CD14-positive monocyte (primary cell): ENCODE measurements around the gene TRNT1. TPM values are rescaled to one million over a fixed set of nuclear protein-coding genes. Genes with fewer than 3 reads are reported as not detected.

Source experiments
- DNase-seq, 3 donors: peaks; one replicate each; pipeline ENCODE4 v3.0.0-alpha.2; 2011 to 2022
- H2AFZ ChIP-seq: 2 replicates; pipeline ENCODE4 v1.6.0; 2012; ENCODE audit warnings: mild to moderate bottlenecking, low read depth, low read length, inconsistent platforms; ENCODE audit not compliant: insufficient read depth, poor library complexity, severe bottlenecking
- H3K27ac ChIP-seq, 2 donors: 1 replicate in 1 of 2; 2 replicates in 1 of 2; pipeline ENCODE4 v1.5.1; 2012 to 2013; ENCODE audit warnings: low read length in 2 of 2, control low read depth in 1 of 2, inconsistent platforms in 1 of 2, low read depth in 1 of 2, mild to moderate bottlenecking in 1 of 2
- H3K27me3 ChIP-seq, 2 donors: one replicate each; pipeline versions ENCODE4 v1.6.0 to v1.6.1; 2011 to 2013; ENCODE audit warnings: low read length in 2 of 2; ENCODE audit not compliant: control insufficient read depth in 2 of 2, insufficient read depth in 2 of 2
- H3K36me3 ChIP-seq, 2 donors: replicated peaks in 1 of 2; 1 replicate in 1 of 2; 2 replicates in 1 of 2; pipeline versions ENCODE4 v1.5.1 to v1.6.1; 2012 to 2013; ENCODE audit warnings: low read length in 2 of 2, control low read depth in 1 of 2, inconsistent platforms in 1 of 2, mild to moderate bottlenecking in 1 of 2; ENCODE audit not compliant: insufficient read depth in 2 of 2, control insufficient read depth in 1 of 2
- H3K4me1 ChIP-seq, 2 donors: 1 replicate in 1 of 2; 2 replicates in 1 of 2; pipeline versions ENCODE4 v1.5.1 to v1.6.1; 2012 to 2013; ENCODE audit warnings: low read length in 2 of 2, control low read depth in 1 of 2, inconsistent platforms in 1 of 2, mild to moderate bottlenecking in 1 of 2, moderate library complexity in 1 of 2; ENCODE audit not compliant: insufficient read depth in 2 of 2, control insufficient read depth in 1 of 2
- H3K4me2 ChIP-seq: replicated peaks from 2 replicates; pipeline ENCODE3; 2012; ENCODE audit warnings: low read length, moderate library complexity, mild to moderate bottlenecking; ENCODE audit not compliant: poor library complexity, severe bottlenecking; ENCODE audit errors: extremely low read depth
- H3K4me3 ChIP-seq, 3 experiments: fragments of 200-600 bp in 1 of 3; sonication (generic) in 1 of 3; replicated peaks in 1 of 3; 1 replicate in 2 of 3; 2 replicates in 1 of 3; pipeline ENCODE4 v1.5.1; 2011 to 2013; ENCODE audit warnings: low read length in 3 of 3, mild to moderate bottlenecking in 3 of 3, control low read depth in 2 of 3, low read depth in 2 of 3, inconsistent platforms in 1 of 3, moderate library complexity in 1 of 3
- H3K79me2 ChIP-seq: 2 replicates; pipeline ENCODE4 v1.6.0; 2012; ENCODE audit warnings: mild to moderate bottlenecking, control low read depth, inconsistent platforms, low read length, moderate library complexity; ENCODE audit not compliant: insufficient read depth
- H3K9ac ChIP-seq: 2 replicates; pipeline ENCODE4 v1.6.0; 2017; ENCODE audit warnings: low read length, mild to moderate bottlenecking; ENCODE audit not compliant: insufficient read depth, poor library complexity, severe bottlenecking
- H3K9me3 ChIP-seq, 2 donors: replicated peaks in 1 of 2; 1 replicate in 1 of 2; 2 replicates in 1 of 2; pipeline versions ENCODE4 v1.5.1 to v1.6.1; 2012 to 2013; ENCODE audit warnings: low read length in 2 of 2, control low read depth in 1 of 2; ENCODE audit not compliant: control insufficient read depth in 1 of 2, insufficient read depth in 1 of 2
- H4K20me1 ChIP-seq: 2 replicates; pipeline ENCODE4 v1.6.0; 2012; ENCODE audit warnings: mild to moderate bottlenecking, low read length, control low read depth, moderate library complexity; ENCODE audit not compliant: insufficient read depth
- H3K27ac Mint-ChIP-seq, 7 donors: one replicate each; pipeline ENCODE4 v1.8.0; 2020; ENCODE audit warnings: mild to moderate bottlenecking in 7 of 7, mixed read lengths in 7 of 7, moderate library complexity in 6 of 7, inconsistent platforms in 2 of 7
- H3K27me3 Mint-ChIP-seq, 3 donors: one replicate each; pipeline ENCODE4 v1.8.0; 2021 to 2022; ENCODE audit warnings: low read depth in 3 of 3, mild to moderate bottlenecking in 3 of 3, mixed read lengths in 3 of 3, moderate library complexity in 3 of 3, inconsistent platforms in 1 of 3
- H3K36me3 Mint-ChIP-seq, 2 donors: one replicate each; pipeline ENCODE4 v1.8.0; 2020; ENCODE audit warnings: mixed read lengths in 2 of 2, inconsistent platforms in 1 of 2, mild to moderate bottlenecking in 1 of 2
- H3K4me1 Mint-ChIP-seq: one replicate; pipeline ENCODE4 v1.8.0; 2020; ENCODE audit warnings: mild to moderate bottlenecking, mixed read lengths
- H3K4me3 Mint-ChIP-seq, 2 donors: one replicate each; pipeline ENCODE4 v1.8.0; 2020; ENCODE audit warnings: mild to moderate bottlenecking in 2 of 2, mixed read lengths in 2 of 2, moderate library complexity in 1 of 2
- H3K9me3 Mint-ChIP-seq, 7 donors: one replicate each; pipeline ENCODE4 v1.8.0; 2020 to 2022; ENCODE audit warnings: mixed read lengths in 7 of 7, mild to moderate bottlenecking in 6 of 7, moderate library complexity in 6 of 7, inconsistent platforms in 2 of 7
- CTCF ChIP-seq: fragments of 200-600 bp; IDR thresholded peaks from one replicate; pipeline ENCODE4 v1.8.0; 2022; ENCODE audit warnings: antibody characterized with exemption, mild to moderate bottlenecking
- WGBS: methylation state at CpG from one replicate; pipeline ENCODE4 v1.1.5; 2013; ENCODE audit warnings: missing lambda C conversion rate; ENCODE audit not compliant: insufficient coverage; 5-methylcytosine and 5-hydroxymethylcytosine counted together
- intact Hi-C, 2 donors: fragments of 100-400 bp; cut with micrococcal nuclease; formaldehyde crosslinking; loops; one replicate each; pipeline versions ENCODE4 v1.15.0 to v1.15.1; 2023
- polyA plus RNA-seq, 3 donors: library from polyadenylated mRNA; depleted of rRNA in 1 of 3; unstranded in 2 of 3; stranded (reverse) in 1 of 3; fragments of 300-500 nt in 2 of 3; fragments of >200 nt in 1 of 3; fragmentation: Illumina TruSeq in 2 of 3; gene quantifications; 1 replicate in 2 of 3; 2 replicates in 1 of 3; pipeline ENCODE4 v1.2.3, GENCODE V29; 2012 to 2021

TRNT1 gene
- polyA plus RNA-seq, 3 donors: 4.4 to 15.8 (median 10.3) TPM

- whole genome bisulfite sequencing: no CpG with 5 or more reads among the region's 2 CpGs
- H4K20me1 ChIP-seq: no peaks in the 10 kb centered on the region
- Mint-ChIP-seq H3K27ac (no peak overlapping the region), H3K36me3 (no peaks in the 10 kb centered on the region), H3K27me3 (peaks cover 0 to 3% (median 0%) of the 10 kb centered on the region in 3 donors), H3K4me3 (no peak overlapping the region), H3K4me1 (peaks cover 5% of the 10 kb centered on the region), H3K9me3 (peaks cover 0 to 13% (median 6%) of the 10 kb centered on the region in 7 donors)
- no peaks in the 10 kb centered on the region for H3K27me3 ChIP-seq
- no peak overlapping the region for H3K9ac ChIP-seq
- no peak for DNase-seq
- peaks cover 0 to 3% of the 10 kb centered on the region in 2 donors for H3K9me3 ChIP-seq
- H3K4me1 ChIP-seq: peaks cover 1 to 4% of the 10 kb centered on the region in 2 donors
- no peak overlapping the region for H3K4me3 ChIP-seq
- no peak overlapping the region for H3K27ac ChIP-seq
- intact Hi-C loops: no loop called here
- no peak overlapping the region for H2AFZ ChIP-seq
- no peak overlapping the region for H3K4me2 ChIP-seq
- TF ChIP-seq CTCF: no peak
- H3K79me2 ChIP-seq: no peaks in the 10 kb centered on the region
- H3K36me3 ChIP-seq: no peaks in the 10 kb centered on the region
Measured at GRCh38 chr3:3184876-3185275, 58.1 kb downstream of the TRNT1 start.

GRCh38 chr3:3189102-3189727, 62.5 kb downstream of the TRNT1 start:
- Histone ChIP-seq H3K4me3 (no peak overlapping the region), H3K27ac (no peak overlapping the region), H4K20me1 (no peaks in the 10 kb centered on the region), H3K27me3 (no peaks in the 10 kb centered on the region), H2AFZ (no peak overlapping the region), H3K4me1 (no peaks in the 10 kb centered on the region), H3K9me3 (peaks cover 0 to 3% of the 10 kb centered on the region in 2 donors), H3K79me2 (no peaks in the 10 kb centered on the region), H3K4me2 (no peak overlapping the region), H3K36me3 (no peaks in the 10 kb centered on the region), H3K9ac (no peak overlapping the region)
- peaks cover 0 to 7% (median 4%) of the 10 kb centered on the region in 3 donors for H3K27me3 Mint-ChIP-seq
- 14% methylated on average over 1 of the region's 1 CpG for WGBS
- DNase-seq: no peak
- no peak overlapping the region for H3K27ac Mint-ChIP-seq
- peaks cover 4% of the 10 kb centered on the region for H3K4me1 Mint-ChIP-seq
- TF ChIP-seq CTCF: no peak
- intact Hi-C loops: no loop called here
- peaks cover 0 to 13% (median 6%) of the 10 kb centered on the region in 7 donors for H3K9me3 Mint-ChIP-seq
- H3K36me3 Mint-ChIP-seq: no peaks in the 10 kb centered on the region
- no peak overlapping the region for H3K4me3 Mint-ChIP-seq
